SIG-M5 treated with dmso at 0.1 percent for 504 hours (cell line): Measurements from ENCODE around the gene ASIC2.

ENCODE experiments used
- DNase-seq: peaks from one replicate; lab custom pipeline; 2025; ENCODE audit not compliant: unreplicated experiment; lab: John Stamatoyannopoulos, UW

The ASIC2 gene

DNA sequence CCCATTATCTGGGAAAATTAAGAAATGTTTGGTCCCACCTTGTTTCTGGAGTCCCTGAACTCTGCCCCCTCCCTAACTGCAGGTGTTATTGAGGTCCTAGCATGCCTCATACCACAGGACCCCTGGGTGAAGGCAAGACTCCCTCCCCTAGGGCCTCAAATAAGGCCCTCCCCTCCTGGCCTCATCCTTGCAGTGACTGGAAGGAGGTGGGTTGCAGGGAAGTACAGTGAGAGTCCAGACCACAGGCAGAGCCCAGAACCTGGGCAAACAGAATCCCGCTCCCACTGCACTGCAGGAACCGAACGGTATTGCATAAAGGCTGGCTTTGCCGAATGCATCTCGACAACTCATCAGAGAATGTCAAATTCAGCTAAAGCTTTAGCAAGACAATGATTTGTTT is 126.6 kb downstream of the ASIC2 start:
- DNase-seq: no peak

DNA sequence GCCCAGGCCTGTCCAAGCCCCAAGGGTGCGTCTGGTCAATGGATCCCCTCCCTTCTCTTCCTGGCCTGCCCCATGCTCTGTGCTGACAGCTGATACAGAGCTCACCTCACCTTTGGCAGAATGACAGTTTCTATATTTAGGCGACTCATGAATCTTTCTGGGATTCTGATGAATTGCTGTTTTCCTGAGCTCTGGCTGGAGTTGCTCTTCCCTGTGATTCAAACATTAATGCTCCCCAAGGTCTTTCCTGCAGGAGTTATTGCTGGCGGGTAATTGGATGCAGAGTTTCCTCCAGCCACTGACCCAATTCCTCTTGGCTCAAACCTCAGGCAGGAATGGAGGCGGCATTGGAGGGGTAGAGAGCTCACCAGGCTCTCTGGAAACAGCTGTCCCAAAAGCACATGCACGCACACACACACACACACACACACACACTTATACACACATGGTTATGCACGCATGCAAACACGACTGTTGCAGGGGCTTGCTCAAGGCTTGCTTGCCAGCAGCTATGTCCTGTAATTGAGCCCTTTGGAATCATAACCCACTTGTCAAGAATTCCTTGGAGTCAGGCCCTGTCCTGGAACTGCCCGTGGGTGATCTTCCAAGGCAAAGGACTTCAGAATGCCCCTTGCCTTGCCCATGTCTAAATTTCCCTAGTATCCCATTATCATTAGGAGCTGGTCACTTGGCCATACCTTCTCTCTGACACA is 128.8 kb downstream of the ASIC2 start:
- no peak for DNase-seq

DNA sequence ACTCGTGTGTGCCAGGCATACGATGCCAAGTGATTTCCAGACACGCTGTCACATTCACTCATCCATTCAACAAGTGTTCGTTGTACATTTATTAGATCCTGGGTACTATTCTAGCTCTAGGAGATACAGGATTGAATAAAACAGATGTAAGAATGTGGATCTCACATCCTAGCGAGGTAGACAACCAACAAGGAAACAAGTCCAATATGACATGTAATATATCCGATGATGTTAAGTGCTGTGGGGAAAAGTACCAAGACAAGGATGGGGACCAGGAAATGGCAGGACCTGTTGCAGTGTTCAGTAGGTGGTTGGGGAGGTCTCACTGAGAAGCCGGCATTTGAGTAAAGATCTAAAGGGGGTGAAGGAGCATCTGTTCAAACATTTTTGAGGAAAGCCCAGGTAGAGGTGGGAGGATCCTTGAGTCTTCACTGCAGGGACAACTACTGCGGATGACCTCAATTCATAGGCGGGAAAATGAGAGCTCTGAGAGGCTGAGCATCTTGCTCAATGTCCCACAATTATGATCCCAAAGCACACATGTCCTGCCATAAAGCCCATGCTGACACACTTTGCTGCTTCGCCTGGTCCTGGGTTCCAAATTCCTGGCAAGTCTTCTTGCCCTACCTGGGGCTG is 129.4 kb downstream of the ASIC2 start:
- no peak for DNase-seq

DNA sequence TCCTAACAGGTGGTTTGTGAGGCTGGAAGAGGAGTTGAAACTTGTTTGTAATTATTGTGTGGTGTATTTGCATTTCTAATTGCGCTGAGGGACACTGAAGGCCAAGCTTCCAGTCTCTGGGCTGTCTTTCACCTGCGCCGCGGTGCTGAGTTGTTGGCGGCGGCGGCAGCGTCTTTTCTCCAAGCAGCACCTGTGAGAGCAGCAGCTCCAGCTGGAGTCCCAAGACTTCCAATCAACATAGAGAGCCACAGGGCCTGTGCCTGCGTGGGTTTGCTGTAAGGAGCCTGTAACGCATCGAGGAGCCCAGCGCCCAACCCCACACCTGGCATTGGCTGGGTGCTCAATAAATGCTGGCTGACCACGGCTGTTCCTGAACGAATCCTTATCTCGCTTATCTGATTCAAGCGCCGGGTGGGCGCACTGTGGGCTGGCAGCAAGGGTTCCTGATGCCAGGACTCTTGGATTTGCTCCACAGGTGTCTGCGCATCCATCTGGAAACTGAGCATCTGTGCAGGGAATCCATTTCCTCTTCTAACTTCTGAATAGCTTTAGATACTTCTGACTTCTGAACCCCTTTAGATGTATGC is 138.1 kb downstream of the ASIC2 start:
- DNase-seq: no peak

DNA sequence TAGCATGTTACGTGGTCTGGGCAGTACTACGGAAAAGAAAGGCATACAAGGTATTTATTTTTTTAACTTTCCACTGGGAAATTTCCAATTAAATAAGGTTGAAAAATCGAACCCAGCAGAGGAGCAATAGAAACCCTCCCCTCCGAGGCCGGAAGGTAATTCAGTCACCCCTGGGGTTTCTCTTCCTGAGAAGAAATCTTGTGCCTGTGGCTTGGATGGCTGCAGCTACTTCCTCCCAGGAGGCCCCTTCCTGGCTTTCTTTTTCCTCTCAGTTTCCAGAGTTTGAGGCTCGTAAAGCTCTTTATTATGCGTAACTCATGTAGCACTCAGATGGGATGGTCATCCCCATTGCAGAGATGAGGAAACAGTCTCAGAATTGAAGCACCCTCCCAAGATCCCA is 140.3 kb downstream of the ASIC2 start:
- no peak for DNase-seq

DNA sequence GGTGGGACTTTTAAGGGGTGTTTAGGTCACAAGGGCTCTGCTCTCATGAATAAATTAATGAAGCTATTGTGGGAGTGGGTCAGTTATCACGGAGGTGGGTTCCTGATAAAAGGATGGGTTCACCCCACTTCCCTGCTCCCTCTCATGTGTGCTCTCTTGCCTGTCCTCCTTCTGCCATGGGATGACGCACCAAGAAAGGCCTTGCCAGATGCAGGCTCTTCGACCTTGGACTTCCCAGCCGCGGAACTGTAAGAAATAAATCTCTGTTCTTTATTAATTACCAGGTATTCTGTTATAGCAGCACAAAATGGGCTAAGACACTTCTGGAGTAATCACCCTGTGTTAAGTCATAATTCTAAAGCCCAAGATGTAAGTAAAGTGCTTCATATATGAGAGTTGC is 141.5 kb downstream of the ASIC2 start:
- DNase-seq: no peak

DNA sequence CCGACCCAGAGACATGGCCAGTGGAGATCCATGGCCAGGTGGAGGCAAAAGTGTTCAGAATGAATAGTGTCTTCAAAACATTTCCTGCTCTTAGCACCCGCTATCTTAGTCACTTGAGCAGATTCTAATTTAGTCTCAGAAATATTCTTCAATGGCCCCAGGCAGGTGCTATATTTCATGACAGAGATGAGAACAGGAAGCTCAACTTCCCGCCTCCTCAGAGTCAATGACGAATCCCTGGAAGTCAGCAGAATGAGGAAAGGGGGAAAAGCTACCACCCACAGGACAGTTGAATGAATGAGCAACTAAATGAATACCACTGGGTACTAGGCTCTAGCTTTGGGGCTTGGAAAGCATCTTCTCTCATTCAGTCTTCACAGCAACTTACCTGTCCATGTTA is 147.2 kb downstream of the ASIC2 start:
- no peak for DNase-seq

DNA sequence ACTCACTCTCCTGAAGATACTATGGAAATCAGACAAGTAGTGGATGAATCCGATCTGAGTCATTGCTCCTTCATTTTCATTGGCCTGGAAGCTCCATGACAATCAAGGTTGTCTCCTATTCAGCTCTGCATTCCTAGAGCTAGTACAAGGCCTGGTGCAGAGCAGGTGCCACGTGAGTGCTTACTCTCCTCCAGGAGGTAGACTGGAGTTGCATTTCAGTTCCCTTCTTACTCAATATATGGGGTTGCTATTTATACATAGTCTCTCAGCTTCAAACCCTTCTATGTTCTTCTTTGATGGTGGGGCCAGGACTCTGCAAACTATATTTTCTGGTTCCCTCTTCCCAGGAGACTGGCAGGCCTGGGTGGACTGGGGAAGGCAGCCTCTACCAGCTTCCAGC is 148.3 kb downstream of the ASIC2 start:
- DNase-seq: no peak

DNA sequence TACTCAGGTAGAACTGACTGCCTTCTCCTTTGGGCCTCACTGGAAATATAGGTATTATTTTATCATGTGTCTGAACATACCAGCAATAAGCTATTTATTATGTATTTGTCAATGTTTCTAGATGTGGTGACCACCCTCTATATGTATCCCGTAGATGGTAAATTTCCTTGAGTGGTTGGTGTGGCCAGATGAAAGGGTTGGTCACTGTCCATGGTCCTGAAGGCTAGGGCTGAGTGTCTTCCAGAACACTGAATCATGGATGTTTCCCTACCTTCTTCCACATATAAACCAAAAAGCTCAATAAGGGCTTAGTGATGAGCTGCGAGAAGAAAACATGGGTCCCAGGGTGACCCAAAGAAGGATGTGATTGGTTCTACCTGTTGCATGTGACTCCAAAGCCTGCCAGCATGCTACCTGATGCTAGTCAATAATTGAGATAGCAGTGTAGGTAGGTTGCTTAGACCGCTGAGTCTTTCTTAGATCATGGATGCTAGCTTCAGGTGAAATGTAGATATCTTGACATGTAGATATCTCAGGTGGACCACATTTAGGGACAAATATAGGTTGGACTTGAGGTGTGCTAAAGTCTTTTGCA is 150.3 kb downstream of the ASIC2 start:
- DNase-seq: no peak

DNA sequence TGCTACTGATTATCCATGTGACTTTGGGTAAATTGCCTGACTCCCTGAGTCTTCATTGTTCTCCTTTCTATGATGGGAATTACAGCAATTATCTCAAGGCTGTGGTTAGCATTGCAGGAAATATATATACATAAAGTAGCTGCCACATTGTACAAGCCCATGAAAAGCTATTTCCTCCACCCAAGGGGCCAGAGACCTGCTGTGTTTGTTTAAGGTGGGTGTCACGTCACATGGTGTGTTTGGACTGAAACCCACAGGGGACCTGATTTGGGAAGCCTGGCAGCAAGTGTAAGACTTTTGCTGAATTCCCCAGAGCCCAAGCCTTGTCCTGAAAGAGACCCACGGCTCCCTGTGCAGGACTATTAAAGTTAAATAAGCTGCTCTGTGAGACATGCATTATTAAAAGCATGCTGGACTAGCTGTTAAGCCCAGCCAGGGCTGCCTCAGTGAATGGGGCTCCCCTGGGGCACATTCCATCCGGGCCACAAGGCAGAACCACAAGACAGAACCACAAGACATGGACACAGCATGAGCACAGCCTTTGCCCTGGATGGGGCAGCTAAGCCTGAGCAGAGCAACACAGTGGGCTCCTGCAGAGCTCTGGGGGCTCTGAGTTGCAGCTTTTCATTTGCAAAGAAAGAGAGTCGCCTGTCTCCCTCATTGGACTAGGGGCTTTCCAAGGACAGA is 152.5 kb downstream of the ASIC2 start:
- no peak for DNase-seq

DNA sequence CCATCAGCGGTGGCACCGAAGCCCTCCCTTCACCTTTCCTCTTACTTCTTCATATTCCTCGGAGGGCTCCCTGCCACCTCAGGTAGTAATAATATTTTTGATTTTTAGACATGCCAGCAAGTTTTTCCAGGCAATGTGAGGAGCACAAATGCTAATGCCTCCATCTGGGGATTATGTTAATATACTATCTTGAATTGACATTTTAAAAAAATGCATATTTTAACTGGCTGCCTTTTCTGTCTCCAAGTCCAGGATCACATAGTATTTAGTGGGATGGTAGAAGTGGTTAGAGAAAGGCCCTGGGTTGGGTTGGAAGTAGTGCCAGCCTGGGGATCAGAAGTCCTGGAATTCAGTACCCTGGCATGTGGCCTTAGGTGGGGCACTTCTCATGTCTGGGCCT is 154.5 kb downstream of the ASIC2 start:
- no peak for DNase-seq

DNA sequence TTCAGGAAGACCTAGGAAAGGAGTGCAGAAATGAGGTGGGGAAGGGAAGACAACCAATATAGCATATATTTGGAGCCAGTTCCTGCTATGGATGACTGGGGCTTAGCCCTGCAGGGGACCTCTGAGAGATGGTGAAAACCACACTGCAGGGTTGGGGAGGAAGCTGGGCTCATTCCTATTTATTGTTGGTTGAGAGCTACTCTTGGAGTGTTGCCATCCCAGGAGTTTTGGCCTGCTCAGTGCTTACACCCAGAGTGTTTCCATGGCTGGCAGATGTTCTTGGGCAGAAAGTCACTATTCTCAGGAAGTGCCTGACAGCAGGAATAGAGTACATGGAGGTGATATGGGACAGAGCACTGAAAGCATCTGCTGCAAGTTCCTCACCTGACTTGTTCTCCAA is 155.7 kb downstream of the ASIC2 start:
- no peak for DNase-seq

DNA sequence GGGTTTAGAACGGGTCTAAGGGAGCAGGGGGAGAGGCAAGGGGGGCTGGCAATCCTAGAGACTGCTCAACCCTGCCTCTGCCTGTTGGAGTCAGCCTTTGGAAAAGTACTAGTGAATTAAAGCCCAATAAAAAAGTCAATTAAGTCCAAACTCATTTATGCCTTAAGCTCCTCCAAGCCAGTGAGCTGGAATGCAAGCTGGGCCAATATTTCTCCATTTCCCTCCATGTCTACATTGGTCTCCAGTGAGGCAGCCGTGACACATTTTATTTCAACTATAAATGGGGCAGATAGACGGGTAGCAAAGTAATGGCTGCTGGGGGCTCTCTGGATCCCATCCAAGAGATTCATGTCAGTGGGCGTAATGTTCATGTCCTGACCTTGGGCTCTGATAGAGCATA is 157.4 kb downstream of the ASIC2 start:
- no peak for DNase-seq

DNA sequence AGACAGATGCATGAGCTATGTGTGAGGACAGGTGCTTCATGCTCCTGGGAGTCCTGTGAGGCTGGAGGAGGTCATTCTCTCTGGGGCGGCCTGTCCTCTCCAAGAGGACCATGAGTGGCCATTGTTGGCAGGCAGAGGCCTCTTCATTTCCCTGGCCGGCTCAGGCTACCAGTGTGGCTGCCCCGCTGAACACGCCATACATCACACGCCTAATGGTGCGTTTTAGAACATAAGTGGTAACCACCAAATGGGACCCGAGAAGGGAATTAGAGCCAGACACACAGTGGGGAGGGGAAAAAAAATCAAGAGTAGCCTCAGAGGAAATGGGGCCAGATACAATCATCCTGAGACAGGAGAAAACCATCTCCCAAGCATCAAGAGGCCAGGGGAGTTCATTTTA is 161.5 kb downstream of the ASIC2 start:
- DNase-seq: no peak

DNA sequence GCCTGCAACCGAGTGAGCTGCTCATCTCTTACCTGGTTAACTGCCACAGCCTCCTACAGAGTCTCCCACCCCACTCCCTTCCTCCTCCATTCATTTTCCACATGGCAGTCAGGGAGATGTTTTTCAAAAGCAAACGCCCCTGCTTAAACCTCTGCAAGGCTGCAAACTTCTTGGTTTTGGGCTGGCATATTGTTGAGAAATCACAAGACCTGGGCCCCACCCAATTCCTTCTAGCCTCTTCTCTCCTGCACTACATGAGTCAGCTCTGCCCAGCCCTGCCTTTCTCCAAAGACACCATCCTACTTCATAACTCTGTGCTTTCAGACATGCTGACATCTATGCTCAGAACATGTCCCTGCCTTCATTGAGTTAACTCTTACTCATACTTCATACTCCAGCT is 165.4 kb downstream of the ASIC2 start:
- DNase-seq: no peak

DNA sequence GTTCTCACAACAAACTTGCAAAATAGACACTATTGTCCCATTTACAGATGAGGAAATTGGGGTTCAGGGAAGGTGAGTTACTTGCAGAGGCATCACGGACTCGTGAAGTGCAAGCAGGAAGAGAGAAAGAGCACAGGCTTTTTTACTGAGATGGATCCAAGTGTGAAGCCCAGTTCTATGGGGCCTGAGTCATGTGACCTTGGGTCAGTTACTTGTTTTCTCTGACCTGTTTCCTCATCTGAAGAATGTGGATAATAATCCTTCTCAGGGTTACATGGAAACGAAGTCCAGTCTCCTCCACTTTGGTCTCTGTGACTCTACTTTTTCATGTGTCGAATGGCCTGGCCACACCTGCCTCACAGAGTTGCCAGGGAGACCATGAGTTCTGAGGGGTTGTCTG is 167.0 kb downstream of the ASIC2 start:
- DNase-seq: no peak

DNA sequence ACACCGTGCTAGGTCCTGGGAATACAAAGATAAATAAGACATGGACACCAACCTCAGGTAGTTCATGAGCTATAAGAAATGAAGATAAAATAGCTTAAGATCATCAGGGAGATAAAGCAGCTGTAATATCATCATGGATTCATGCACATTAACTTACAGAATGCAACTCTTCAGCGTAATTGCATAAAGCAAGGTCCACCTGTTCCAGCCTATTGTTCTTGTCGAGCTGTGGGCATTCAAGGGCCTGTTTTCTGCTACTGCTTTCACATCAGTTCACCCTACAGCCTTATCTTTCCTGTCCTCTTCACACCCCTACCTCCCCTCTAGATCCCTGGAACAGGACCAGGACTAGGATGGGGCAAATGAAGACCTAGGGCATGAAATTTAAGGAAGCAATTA is 167.5 kb downstream of the ASIC2 start:
- DNase-seq: no peak

DNA sequence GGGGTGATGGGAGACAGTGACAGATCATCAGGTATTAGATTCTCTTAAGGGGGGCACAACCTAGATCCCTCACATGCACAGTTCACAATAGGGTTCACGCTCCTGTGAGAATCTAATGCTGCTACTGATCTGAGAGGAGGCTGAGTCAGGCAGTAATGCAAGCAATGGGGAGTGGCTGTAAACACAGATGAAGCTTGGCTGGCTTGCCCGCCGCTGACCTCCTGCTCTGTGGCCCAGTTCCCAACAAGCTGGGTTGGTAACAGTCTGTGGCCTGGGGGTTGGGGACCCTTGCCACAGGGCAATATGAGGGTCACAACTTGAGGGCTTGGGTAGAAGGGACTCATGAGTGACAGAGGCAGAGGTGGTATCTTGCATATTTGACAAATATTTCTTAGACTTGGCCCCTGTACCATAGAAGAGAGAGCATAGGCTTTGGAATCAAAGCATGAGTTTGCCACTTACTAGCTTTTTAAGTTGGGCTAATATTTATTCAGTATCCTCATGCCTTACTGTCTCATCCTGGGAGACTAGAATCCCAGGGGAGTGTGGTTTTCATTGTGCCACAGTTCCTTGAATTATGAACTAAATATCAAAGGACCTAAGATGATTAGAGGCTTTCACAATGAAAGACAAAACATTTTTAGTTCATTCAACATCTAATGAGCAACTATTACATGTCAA is 168.1 kb downstream of the ASIC2 start:
- no peak for DNase-seq

DNA sequence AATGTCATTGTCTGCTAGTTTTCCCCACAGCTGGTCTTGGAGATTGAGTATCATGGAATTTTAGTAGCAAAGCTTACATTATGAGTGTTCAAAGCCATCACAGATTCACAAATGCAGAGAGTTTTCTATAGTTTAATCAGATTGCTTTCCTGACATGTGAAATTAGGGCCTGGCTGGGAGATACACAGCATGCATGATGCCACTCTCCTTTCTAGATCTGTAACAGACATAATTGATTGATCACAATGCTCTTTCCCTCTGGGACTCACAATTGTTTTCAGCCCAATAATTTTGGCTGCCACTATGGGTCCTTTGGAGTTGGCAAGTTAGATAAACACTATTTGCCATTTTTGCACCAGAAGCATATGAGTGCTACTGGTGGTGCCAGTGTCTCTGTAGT is 168.9 kb downstream of the ASIC2 start:
- no peak for DNase-seq

DNA sequence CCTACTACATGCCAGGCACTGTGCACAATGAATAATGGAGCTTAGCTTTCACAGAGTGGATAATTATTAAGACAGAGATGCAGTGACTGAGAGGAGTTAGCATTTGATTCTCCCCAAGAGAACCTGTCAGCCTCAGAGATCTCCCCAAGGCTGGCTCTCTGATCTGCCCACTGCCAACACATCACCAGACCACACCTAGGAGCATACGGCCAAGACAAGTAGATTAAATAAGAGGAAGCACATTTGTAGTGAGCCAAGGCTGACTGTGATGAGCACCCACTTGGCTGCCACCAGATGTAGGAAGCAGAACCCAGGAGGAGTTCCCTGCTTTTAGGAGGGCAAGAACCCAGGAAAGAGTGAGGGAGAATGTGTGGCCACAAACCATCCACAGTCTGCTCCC is 171.3 kb downstream of the ASIC2 start:
- no peak for DNase-seq

DNA sequence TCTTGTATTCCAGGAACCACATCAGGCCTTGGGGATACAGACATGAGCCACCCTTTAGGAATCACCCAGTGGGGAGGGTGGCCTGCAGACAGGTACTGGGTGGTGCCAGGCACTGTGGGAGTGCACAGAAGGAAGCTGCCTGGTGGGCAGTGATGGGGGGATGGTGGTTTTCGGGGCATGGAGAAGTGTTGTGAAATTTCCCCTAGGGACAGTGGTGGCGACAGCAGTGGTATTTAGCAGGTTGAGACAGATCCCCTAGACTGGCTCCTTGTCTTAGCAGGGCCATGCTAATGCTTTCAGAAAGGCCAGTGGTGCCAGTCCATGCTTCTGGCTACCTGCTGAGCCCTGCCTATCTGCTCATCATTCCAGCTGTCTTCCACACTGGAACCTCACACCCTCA is 171.8 kb downstream of the ASIC2 start:
- no peak for DNase-seq
